ENCODE data around the gene TIAL1.
A peak's percentile ranks its signal among the peaks of the same experiment; 100 is the strongest.

The TIAL1 gene

DNA sequence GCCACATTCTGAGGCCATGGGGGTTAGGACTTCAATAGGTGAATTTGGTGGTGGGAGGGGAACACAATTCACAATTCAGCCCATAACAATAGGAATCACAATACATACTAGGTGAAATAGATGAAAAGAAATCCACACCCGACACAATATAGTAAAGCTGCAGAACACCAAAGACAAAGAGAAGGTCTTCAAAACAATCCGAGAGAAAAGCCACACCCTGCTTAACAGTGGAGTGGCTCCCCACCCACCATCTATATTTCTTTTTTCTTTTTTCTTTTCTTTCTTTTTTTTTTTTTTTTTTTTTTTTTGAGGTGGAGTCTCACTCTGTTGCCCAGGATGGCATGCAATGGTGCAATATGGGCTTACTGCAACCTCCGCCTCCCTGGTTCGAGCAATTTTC is 14.7 kb upstream of the TIAL1 start:
- 71% methylated on average over 2 of the region's 4 CpGs for WGBS (ENCODE audit: insufficient coverage)
- ChIA-PET POLR2A (no interaction called here), CTCF (no interaction called here)
- Histone ChIP-seq H3K4me3 (ENCODE audit: control insufficient read depth in 1 of 7, extremely low read depth in 1 of 7, insufficient read depth in 4 of 7, low read depth in 2 of 7, low read length in 6 of 7) (no peak overlapping the region), H3K27ac (ENCODE audit: insufficient read depth in 1 of 2, low read depth in 1 of 2, low read length in 2 of 2, poor library complexity in 1 of 2, severe bottlenecking in 2 of 2) (no peak overlapping the region), H3K4me1 (ENCODE audit: control extremely low read depth in 1 of 4, control insufficient read depth in 4 of 4, insufficient read depth in 4 of 4, low read length in 3 of 4) (peaks cover 0 to 4% (median 2%) of the 10 kb centered on the region in 4 experiments), H3K36me3 (ENCODE audit: control insufficient read depth in 4 of 4, insufficient read depth in 4 of 4, low read length in 3 of 4) (no peaks in the 10 kb centered on the region), H3K27me3 (replicated peaks in 2 of 5; ENCODE audit: control insufficient read depth in 4 of 5, insufficient read depth in 5 of 5, low read length in 4 of 5) (no peaks in the 10 kb centered on the region), H3K9me3 (ENCODE audit: control extremely low read depth in 1 of 5, control insufficient read depth in 4 of 5, insufficient read depth in 2 of 5, low read depth in 1 of 5, low read length in 4 of 5) (peaks cover 0 to 2% (median 0%) of the 10 kb centered on the region in 5 experiments)
- no peak for DNase-seq

DNA sequence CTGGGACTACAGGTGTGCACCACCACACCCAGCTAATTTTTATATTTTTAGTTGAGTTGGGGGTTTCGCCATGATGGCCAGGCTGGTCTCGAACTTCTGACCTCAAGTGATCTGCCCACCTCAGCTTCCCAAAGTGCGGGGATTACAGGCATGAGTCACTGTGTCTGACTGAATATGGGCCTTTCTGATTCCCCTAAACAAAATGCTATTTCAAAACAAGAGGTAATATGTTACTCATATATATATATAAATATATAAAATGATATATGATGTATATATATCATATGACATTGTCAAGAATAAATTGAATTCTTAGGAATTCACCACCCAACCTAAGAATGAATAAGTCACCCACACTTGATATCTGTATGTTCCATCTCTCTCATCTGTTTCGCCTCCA is 12.8 kb upstream of the TIAL1 start:
- Histone ChIP-seq H3K4me1 (ENCODE audit: control extremely low read depth in 1 of 4, control insufficient read depth in 4 of 4, insufficient read depth in 4 of 4, low read length in 3 of 4) (peaks cover 0 to 4% (median 2%) of the 10 kb centered on the region in 4 experiments), H3K36me3 (ENCODE audit: control insufficient read depth in 4 of 4, insufficient read depth in 4 of 4, low read length in 3 of 4) (no peaks in the 10 kb centered on the region), H3K4me3 (ENCODE audit: control insufficient read depth in 1 of 7, extremely low read depth in 1 of 7, insufficient read depth in 4 of 7, low read depth in 2 of 7, low read length in 6 of 7) (no peak overlapping the region), H3K9me3 (ENCODE audit: control extremely low read depth in 1 of 5, control insufficient read depth in 4 of 5, insufficient read depth in 2 of 5, low read depth in 1 of 5, low read length in 4 of 5) (peaks cover 0 to 2% (median 0%) of the 10 kb centered on the region in 5 experiments), H3K27ac (ENCODE audit: insufficient read depth in 1 of 2, low read depth in 1 of 2, low read length in 2 of 2, poor library complexity in 1 of 2, severe bottlenecking in 2 of 2) (no peak overlapping the region), H3K27me3 (replicated peaks in 2 of 5; ENCODE audit: control insufficient read depth in 4 of 5, insufficient read depth in 5 of 5, low read length in 4 of 5) (no peaks in the 10 kb centered on the region)
- DNase-seq, result no peak
- ChIA-PET POLR2A (no interaction called here), CTCF (interaction anchor here (0.6 to 2.2 kb wide), 10 partner anchors 8 to 251 kb away, joined by 3 to 14 read pairs (median 6); no protein-coding TSS in a partner anchor)
- no CpG with 5 or more reads among the region's 4 CpGs for WGBS (ENCODE audit: insufficient coverage)

DNA sequence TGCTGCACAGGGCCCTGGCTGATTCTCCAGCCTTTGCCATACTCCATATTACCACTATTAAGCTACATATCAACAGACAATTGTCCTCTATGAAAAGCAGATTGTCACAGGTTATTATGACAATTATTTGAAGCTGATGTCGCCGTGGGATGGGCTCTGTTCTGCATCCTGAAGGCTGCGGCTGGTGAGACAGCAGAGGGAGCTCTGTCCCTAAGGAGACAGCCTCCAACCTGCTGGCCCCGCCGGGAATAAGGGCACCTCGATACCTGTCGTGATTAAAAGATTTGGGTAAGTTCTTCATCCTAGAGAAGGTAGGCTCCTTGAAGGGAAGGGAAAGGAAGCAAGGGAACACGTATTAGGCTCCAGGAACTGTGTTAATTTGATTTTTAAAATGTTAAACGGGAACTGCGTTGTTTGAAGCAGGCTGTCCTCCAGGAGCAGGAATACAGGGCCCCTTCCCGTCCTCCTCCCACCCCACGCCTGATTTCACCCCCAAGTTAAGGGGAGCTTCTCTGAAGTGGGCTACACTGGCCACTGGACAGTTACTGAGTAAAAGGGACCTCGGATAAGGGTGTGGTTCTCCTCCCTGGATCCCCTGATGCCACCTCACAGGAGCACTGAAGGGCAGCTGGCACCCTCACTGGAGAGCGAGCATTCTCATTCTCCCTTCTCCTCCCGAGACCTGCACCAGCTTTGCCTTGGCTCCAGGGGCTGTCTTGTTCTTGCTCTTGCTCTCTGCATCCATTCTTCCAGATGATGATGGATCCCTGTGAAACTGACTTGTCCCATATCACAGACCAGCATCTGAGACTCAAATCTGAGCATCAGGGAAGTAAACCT is 11.8 kb upstream of the TIAL1 start:
- Histone ChIP-seq H3K4me3 (ENCODE audit: control insufficient read depth in 1 of 7, extremely low read depth in 1 of 7, insufficient read depth in 4 of 7, low read depth in 2 of 7, low read length in 6 of 7) (peak overlapping the region in 1 of 7 experiments; percentile 6), H3K27ac (ENCODE audit: insufficient read depth in 1 of 2, low read depth in 1 of 2, low read length in 2 of 2, poor library complexity in 1 of 2, severe bottlenecking in 2 of 2) (no peak overlapping the region), H3K27me3 (replicated peaks in 2 of 5; ENCODE audit: control insufficient read depth in 4 of 5, insufficient read depth in 5 of 5, low read length in 4 of 5) (no peaks in the 10 kb centered on the region), H3K9me3 (ENCODE audit: control extremely low read depth in 1 of 5, control insufficient read depth in 4 of 5, insufficient read depth in 2 of 5, low read depth in 1 of 5, low read length in 4 of 5) (peaks cover 0 to 2% (median 0%) of the 10 kb centered on the region in 5 experiments), H3K4me1 (ENCODE audit: control extremely low read depth in 1 of 4, control insufficient read depth in 4 of 4, insufficient read depth in 4 of 4, low read length in 3 of 4) (peaks cover 0 to 4% (median 2%) of the 10 kb centered on the region in 4 experiments), H3K36me3 (ENCODE audit: control insufficient read depth in 4 of 4, insufficient read depth in 4 of 4, low read length in 3 of 4) (no peaks in the 10 kb centered on the region)
- DNase-seq, result peak in 2 of 3 donors; percentile 20 to 22
- CTCF ChIA-PET, result interaction anchor here (0.8 to 2.2 kb wide), 13 partner anchors 9 to 310 kb away, joined by 3 to 14 read pairs (median 3); no protein-coding TSS in a partner anchor
- 30% methylated on average over 9 of the region's 15 CpGs for WGBS (ENCODE audit: insufficient coverage)
- POLR2A ChIA-PET, result no interaction called here

DNA sequence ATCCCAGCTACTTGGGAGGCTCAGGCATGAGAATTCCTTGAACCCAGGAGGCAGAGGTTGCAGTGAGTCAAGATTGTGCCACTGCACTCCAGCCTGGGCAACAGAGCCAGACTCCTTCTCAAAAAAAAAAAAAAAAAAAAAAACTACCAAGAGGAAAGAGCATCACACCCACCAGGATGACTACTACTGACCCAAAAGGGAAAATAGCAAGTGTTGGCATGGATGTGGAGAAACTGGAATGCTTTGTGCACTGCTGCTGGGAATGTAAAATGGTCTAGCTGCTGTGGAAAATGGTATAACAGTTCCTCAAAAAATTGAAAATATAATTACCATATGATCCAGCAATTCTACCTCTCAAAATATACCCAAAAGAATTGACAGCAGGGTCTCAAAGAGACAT is 7.7 kb upstream of the TIAL1 start:
- ChIA-PET CTCF (interaction anchor here (1.4 kb wide), 1 partner anchor 121 kb away, joined by 3 read pairs; the partner anchor contains the start of gene INPP5F), POLR2A (no interaction called here)
- Histone ChIP-seq H3K27ac (ENCODE audit: insufficient read depth in 1 of 2, low read depth in 1 of 2, low read length in 2 of 2, poor library complexity in 1 of 2, severe bottlenecking in 2 of 2) (no peak overlapping the region), H3K27me3 (replicated peaks in 2 of 5; ENCODE audit: control insufficient read depth in 4 of 5, insufficient read depth in 5 of 5, low read length in 4 of 5) (no peaks in the 10 kb centered on the region), H3K4me3 (ENCODE audit: control insufficient read depth in 1 of 7, extremely low read depth in 1 of 7, insufficient read depth in 4 of 7, low read depth in 2 of 7, low read length in 6 of 7) (no peak overlapping the region), H3K36me3 (ENCODE audit: control insufficient read depth in 4 of 4, insufficient read depth in 4 of 4, low read length in 3 of 4) (no peaks in the 10 kb centered on the region), H3K4me1 (ENCODE audit: control extremely low read depth in 1 of 4, control insufficient read depth in 4 of 4, insufficient read depth in 4 of 4, low read length in 3 of 4) (peaks cover 0 to 4% (median 2%) of the 10 kb centered on the region in 4 experiments), H3K9me3 (ENCODE audit: control extremely low read depth in 1 of 5, control insufficient read depth in 4 of 5, insufficient read depth in 2 of 5, low read depth in 1 of 5, low read length in 4 of 5) (no peaks in the 10 kb centered on the region)
- no peak for DNase-seq

DNA sequence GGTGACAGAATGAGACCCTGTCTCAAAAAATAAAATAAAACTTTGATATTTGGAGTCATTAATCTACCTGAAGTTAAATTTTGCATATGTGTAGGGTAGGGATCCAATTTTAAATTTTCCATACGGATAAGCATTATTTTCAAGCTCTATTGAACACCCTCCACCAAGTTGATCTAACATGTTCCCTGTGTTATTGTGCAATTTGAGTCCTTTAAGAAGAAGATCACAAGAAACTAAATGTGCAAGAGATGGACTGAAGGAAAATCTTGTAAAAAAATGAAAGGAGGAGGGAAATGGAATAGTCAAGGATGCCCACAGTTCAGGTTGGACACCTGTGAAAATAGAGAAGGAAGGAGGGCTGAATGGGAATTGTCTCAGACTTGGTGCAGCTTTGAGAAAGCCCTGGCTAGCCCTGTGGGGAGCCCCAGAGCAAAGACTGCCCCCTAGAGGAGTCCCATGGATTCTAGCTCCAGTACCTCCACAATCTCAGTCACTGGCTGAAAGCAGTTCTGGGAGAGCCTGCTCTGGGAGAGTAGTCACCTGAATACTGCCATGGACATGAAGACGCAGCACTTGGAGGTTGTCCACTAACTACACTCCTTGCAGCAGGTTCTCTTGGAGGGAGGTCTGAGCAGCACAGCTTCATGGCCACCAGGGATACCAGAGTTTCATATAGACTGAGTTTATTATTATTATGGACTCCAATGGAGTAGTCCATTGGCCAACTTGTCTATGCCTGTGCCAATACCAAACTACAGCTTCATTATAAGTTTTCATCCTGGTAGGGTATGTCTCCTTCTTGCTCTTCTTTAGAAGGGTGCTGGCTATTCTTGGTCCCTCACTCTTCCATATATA is 5.7 kb upstream of the TIAL1 start:
- no peaks in the 10 kb centered on the region for H3K27me3 ChIP-seq (replicated peaks in 2 of 5; ENCODE audit: control insufficient read depth in 4 of 5, insufficient read depth in 5 of 5, low read length in 4 of 5)
- peaks cover 3 to 6% (median 4%) of the 10 kb centered on the region in 4 experiments for H3K4me1 ChIP-seq (ENCODE audit: control extremely low read depth in 1 of 4, control insufficient read depth in 4 of 4, insufficient read depth in 4 of 4, low read length in 3 of 4)
- DNase-seq, result peak; percentile 15 to 36 (median 21)
- H3K36me3 ChIP-seq (ENCODE audit: control insufficient read depth in 4 of 4, insufficient read depth in 4 of 4, low read length in 3 of 4), result no peaks in the 10 kb centered on the region
- WGBS (ENCODE audit: insufficient coverage), result 90% methylated on average over 1 of the region's 2 CpGs
- CTCF ChIA-PET, result interaction anchor here (0.9 to 1.8 kb wide), 9 partner anchors 8 to 403 kb away, joined by 3 to 6 read pairs (median 3); no protein-coding TSS in a partner anchor
- no peaks in the 10 kb centered on the region for H3K9me3 ChIP-seq (ENCODE audit: control extremely low read depth in 1 of 5, control insufficient read depth in 4 of 5, insufficient read depth in 2 of 5, low read depth in 1 of 5, low read length in 4 of 5)
- POLR2A ChIA-PET, result interaction anchor here (0.6 kb wide), 1 partner anchor 114 kb away, joined by 4 read pairs; no protein-coding TSS in a partner anchor
- H3K4me3 ChIP-seq (ENCODE audit: control insufficient read depth in 1 of 7, extremely low read depth in 1 of 7, insufficient read depth in 4 of 7, low read depth in 2 of 7, low read length in 6 of 7), result no peak overlapping the region
- no peak overlapping the region for H3K27ac ChIP-seq (ENCODE audit: insufficient read depth in 1 of 2, low read depth in 1 of 2, low read length in 2 of 2, poor library complexity in 1 of 2, severe bottlenecking in 2 of 2)

DNA sequence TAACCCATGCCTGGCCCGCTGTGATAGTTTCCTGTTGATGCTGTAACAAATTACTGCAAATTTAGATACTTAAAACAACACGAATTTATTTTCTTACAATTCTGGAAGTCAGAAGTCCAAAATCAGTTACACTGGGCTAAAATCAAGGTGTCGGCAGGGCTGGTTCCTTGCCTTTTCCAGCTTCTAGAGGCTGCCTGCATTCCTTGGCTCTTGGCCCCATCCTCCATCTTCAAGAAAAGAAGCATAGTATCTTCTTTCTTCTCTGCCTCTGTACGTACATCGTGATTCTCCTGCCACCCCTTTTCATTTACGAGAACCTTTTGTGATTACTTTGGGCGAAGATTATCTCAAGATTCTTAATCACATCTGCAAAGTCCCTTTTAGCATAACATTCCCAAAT is 1.6 kb upstream of the TIAL1 start:
- WGBS (ENCODE audit: insufficient coverage), result 96% methylated on average over 3 of the region's 7 CpGs
- DNase-seq, result no peak
- H3K36me3 ChIP-seq (ENCODE audit: control insufficient read depth in 4 of 4, insufficient read depth in 4 of 4, low read length in 3 of 4), result no peaks in the 10 kb centered on the region
- ChIA-PET POLR2A (no interaction called here), CTCF (interaction anchor here (1.0 to 1.2 kb wide), 2 partner anchors 10 to 264 kb away, joined by 3 read pairs; no protein-coding TSS in a partner anchor)
- no peak overlapping the region for H3K27ac ChIP-seq (ENCODE audit: insufficient read depth in 1 of 2, low read depth in 1 of 2, low read length in 2 of 2, poor library complexity in 1 of 2, severe bottlenecking in 2 of 2)
- no peaks in the 10 kb centered on the region for H3K27me3 ChIP-seq (replicated peaks in 2 of 5; ENCODE audit: control insufficient read depth in 4 of 5, insufficient read depth in 5 of 5, low read length in 4 of 5)
- H3K4me1 ChIP-seq (ENCODE audit: control extremely low read depth in 1 of 4, control insufficient read depth in 4 of 4, insufficient read depth in 4 of 4, low read length in 3 of 4), result peaks cover 17 to 31% (median 24%) of the 10 kb centered on the region in 4 experiments
- H3K4me3 ChIP-seq (ENCODE audit: control insufficient read depth in 1 of 7, extremely low read depth in 1 of 7, insufficient read depth in 4 of 7, low read depth in 2 of 7, low read length in 6 of 7), result no peak overlapping the region
- H3K9me3 ChIP-seq (ENCODE audit: control extremely low read depth in 1 of 5, control insufficient read depth in 4 of 5, insufficient read depth in 2 of 5, low read depth in 1 of 5, low read length in 4 of 5), result no peaks in the 10 kb centered on the region

Measured in common myeloid progenitor, CD34-positive (primary cell).